Measurements from ENCODE around the gene APOO. TPM values are rescaled to one million over a fixed set of nuclear protein-coding genes. Genes with fewer than 3 reads are reported as not detected.

The APOO gene
- total and polyA plus RNA-seq, 2 of the 13 experiments (the other 11 are each of a cell fraction or from before 2014, with no cell fraction given) = 9.7 to 22.1 TPM

- TF ChIP-seq THYN1 (CRISPR knock-in tag; IDR thresholded peaks at IDR 0.05; ENCODE audit: borderline replicate concordance, low read depth) = no peak
- no peak for TF ChIP-seq MTF1 (CRISPR knock-in tag; IDR thresholded peaks at IDR 0.05)
- no peak for TF ChIP-seq PRPF4 (IDR thresholded peaks at IDR 0.05; ENCODE audit: low read depth, low read length, poor library complexity, severe bottlenecking)
- TF ChIP-seq ISX (CRISPR knock-in tag; conservative IDR thresholded peaks at IDR 0.05) = no peak
- TF ChIP-seq BCL3 (CRISPR knock-in tag; IDR thresholded peaks at IDR 0.05) = no peak
These were observed 82.1 kb downstream of the APOO start (continued) for GRCh38 chrX:23825675-23826074.

- BruUV-seq (replicated peaks) = no TSS peak
- Histone ChIP-seq H3K4me2 (ENCODE audit: low read depth, low read length) (no peak overlapping the region), H3K4me1 (ENCODE audit: insufficient read depth, low read length) (peaks cover 59% of the 10 kb centered on the region), H3K79me2 (ENCODE audit: insufficient read depth, low read length) (no peaks in the 10 kb centered on the region), H3K9me3 (ENCODE audit: low read length) (no peaks in the 10 kb centered on the region), H4K20me1 (ENCODE audit: insufficient read depth, low read length) (no peaks in the 10 kb centered on the region), H3K9ac (ENCODE audit: insufficient read depth, low read depth, low read length) (0 out of 2 replicates have a peak overlapping the region, but pooled peaks have one; percentile 22), H3K36me3 (replicated peaks in 1 of 2; ENCODE audit: control insufficient read depth in 1 of 2, insufficient read depth in 2 of 2, low read length in 2 of 2) (no peaks in the 10 kb centered on the region), H3K27me3 (ENCODE audit: control insufficient read depth in 1 of 2, insufficient read depth in 2 of 2, low read length in 2 of 2) (no peaks in the 10 kb centered on the region), H3K27ac (ENCODE audit: extremely low read length, insufficient read depth, low read length) (peak overlapping the region; percentile 62), H3K4me3 (replicated peaks in 1 of 3; ENCODE audit: insufficient read depth in 1 of 3, low read depth in 2 of 3, low read length in 3 of 3) (no peak overlapping the region), H2AFZ (ENCODE audit: low read length) (no peak overlapping the region)
- ATAC-seq (no peak), FAIRE-seq (no peak), DNase-seq (ENCODE audit: low spot score) (no peak)
- ChIA-PET CTCF (ENCODE audit: low intra/inter-chr PET ratio, low total read pairs) (no interaction called here), POLR2A (interaction anchor here (1.4 to 1.6 kb wide), 2 partner anchors 15 to 40 kb away, joined by 3 to 4 read pairs; partner anchors contain the start of gene SAT1)
- TF ChIP-seq NR2F1 (CRISPR knock-in tag; IDR thresholded peaks at IDR 0.05) (no peak), ZBTB38 (CRISPR knock-in tag; IDR thresholded peaks at IDR 0.05) (peak; percentile 19; the same call in 1 of the 2 replicates)
- in situ Hi-C loops (cut with HindIII; ENCODE audit: extremely low pct_ligation_motif_present, low pct_unique_long_range_greater_than_20kb) = no loop called here
- WGBS (ENCODE audit: low lambda C conversion rate) = 62% methylated on average over 6 of the region's 6 CpGs
- intact Hi-C loops (cut with micrococcal nuclease; ENCODE audit: unreplicated experiment) = no loop called here
These were observed 84.9 kb downstream of the APOO start for GRCh38 chrX:23822841-23823240.
